CD4-positive, alpha-beta T cell treated with Interleukin-4 for 1 hour (primary cell): ENCODE measurements around the gene ABCB7.
"Not testable (repeated sequence)": the region's sequence is repeated elsewhere in the genome, so short reads cannot be mapped to it uniquely, and the experiment has no call there.

Experiments
- DNase-seq, 2 donors: peaks; one replicate each; pipeline ENCODE4 v3.0.0-alpha.2; 2020 to 2022

ABCB7 gene

GRCh38 chrX:75096331-75096730 is 59.8 kb downstream of the ABCB7 start:
- DNase-seq, result no peak

GRCh38 chrX:75086731-75087195 is 69.3 kb downstream of the ABCB7 start:
- DNase-seq, result no peak

GRCh38 chrX:75084757-75085156 is 71.3 kb downstream of the ABCB7 start:
- DNase-seq, result no peak

- DNase-seq, result no peak
Observed at GRCh38 chrX:75076429-75076828, 79.7 kb downstream of the ABCB7 start.

- DNase-seq, result no peak
Observed at GRCh38 chrX:75074475-75074874, 81.6 kb downstream of the ABCB7 start.

- no peak for DNase-seq
Observed at GRCh38 chrX:75071334-75071733, 84.7 kb downstream of the ABCB7 start.

- no peak for DNase-seq
Observed at GRCh38 chrX:75067931-75068330, 88.2 kb downstream of the ABCB7 start.

GRCh38 chrX:75061701-75062100 is 94.4 kb downstream of the ABCB7 start:
- DNase-seq, result no peak

- DNase-seq, result no peak
Observed at GRCh38 chrX:75051047-75051446, 105.0 kb downstream of the ABCB7 start.

GRCh38 chrX:75045369-75045768 is 110.7 kb downstream of the ABCB7 start:
- no peak for DNase-seq

- DNase-seq, result not testable (repeated sequence)
Observed at GRCh38 chrX:75044142-75044541, 111.9 kb downstream of the ABCB7 start.

- DNase-seq, result peak in 1 of 2 donors; percentile 4
Observed at GRCh38 chrX:75038925-75039324, 117.2 kb downstream of the ABCB7 start.
